ENCODE data around the gene SLC35F6. TPM values are rescaled to one million over a fixed set of nuclear protein-coding genes. Genes with fewer than 3 reads are reported as not detected.

The SLC35F6 gene
- 20.8 TPM for polyA plus RNA-seq (2012; ENCODE audit: insufficient read depth, insufficient read length, low read depth)

- no peaks in the 10 kb centered on the region for H3K4me1 ChIP-seq
- no peaks in the 10 kb centered on the region for H3K9me3 ChIP-seq
- TF ChIP-seq, protein P1, sequence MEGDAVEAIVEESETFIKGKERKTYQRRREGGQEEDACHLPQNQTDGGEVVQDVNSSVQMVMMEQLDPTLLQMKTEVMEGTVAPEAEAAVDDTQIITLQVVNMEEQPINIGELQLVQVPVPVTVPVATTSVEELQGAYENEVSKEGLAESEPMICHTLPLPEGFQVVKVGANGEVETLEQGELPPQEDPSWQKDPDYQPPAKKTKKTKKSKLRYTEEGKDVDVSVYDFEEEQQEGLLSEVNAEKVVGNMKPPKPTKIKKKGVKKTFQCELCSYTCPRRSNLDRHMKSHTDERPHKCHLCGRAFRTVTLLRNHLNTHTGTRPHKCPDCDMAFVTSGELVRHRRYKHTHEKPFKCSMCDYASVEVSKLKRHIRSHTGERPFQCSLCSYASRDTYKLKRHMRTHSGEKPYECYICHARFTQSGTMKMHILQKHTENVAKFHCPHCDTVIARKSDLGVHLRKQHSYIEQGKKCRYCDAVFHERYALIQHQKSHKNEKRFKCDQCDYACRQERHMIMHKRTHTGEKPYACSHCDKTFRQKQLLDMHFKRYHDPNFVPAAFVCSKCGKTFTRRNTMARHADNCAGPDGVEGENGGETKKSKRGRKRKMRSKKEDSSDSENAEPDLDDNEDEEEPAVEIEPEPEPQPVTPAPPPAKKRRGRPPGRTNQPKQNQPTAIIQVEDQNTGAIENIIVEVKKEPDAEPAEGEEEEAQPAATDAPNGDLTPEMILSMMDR (IDR thresholded peaks at IDR 0.05; ENCODE audit: low read depth, low read length) = no peak
- H3K4me3 ChIP-seq (ENCODE audit: low read depth, low read length) = peak within 1 kb of the TSS; percentile 94
- H3K36me3 ChIP-seq = no peaks in the 10 kb centered on the region; the same call in 1 of the 2 replicates
- H3K27me3 ChIP-seq = no peaks in the 10 kb centered on the region
- peak; percentile 90 for DNase-seq
These were observed at the start of gene SLC35F6 for GRCh38 chr2:26764078-26764887. Gene SLC35F6, plus strand, starts transcription at chr2:26764284. Its CDS starts 66 bp downstream, at chr2:26764350.

DNA sequence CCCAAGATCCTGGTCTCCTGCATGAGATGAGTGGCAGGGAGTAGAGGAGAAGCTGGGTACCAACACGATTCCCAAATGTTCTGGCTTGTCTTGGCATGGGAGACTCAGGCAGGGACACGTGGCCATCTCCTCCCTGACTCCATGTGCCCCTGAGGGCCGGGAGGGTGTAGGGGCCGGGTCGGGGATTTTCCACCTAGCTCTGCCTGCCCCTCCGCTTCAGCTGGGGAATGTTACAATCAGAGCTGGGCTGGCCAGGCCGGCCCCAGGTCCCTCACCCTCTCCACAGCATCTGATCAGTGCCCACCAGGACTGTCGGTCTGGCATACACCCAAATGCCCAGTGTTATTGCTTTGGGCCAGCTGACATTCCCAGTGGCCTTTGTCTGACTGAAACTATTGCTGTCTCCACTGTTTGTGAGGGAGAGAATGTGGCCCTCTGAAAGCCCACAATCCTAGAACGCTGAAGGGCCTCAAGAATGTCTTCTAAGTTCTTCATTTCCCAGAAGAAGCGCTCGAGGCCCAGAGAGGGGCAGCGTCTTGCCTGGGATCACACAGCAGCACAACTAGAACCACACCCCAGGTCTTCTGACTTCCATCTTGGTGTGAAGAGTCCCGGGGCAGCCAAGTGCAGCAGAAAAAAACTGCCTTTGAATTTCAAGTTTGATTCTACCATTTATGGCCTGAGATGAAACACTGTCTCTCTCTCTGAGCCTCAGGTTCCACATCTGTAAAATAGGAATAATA lies 48.4 kb upstream of the SLC35F6 start:
- no peaks in the 10 kb centered on the region for H3K36me3 ChIP-seq
- H3K4me3 ChIP-seq (ENCODE audit: low read depth, low read length) = no peak overlapping the region
- H3K4me1 ChIP-seq = peaks cover 37% of the 10 kb centered on the region
- no peak for DNase-seq
- TF ChIP-seq, protein P1 (IDR thresholded peaks at IDR 0.05; ENCODE audit: low read depth, low read length) = no peak
- H3K27me3 ChIP-seq = no peaks in the 10 kb centered on the region
- no peaks in the 10 kb centered on the region for H3K9me3 ChIP-seq

- no peaks in the 10 kb centered on the region for H3K9me3 ChIP-seq
- H3K27me3 ChIP-seq = no peaks in the 10 kb centered on the region
- no peaks in the 10 kb centered on the region for H3K36me3 ChIP-seq
- TF ChIP-seq, protein P1 (IDR thresholded peaks at IDR 0.05; ENCODE audit: low read depth, low read length) = no peak
- H3K4me3 ChIP-seq (ENCODE audit: low read depth, low read length) = no peak overlapping the region
- peaks cover 37% of the 10 kb centered on the region for H3K4me1 ChIP-seq
- no peak for DNase-seq
These were observed 47.7 kb upstream of the SLC35F6 start for GRCh38 chr2:26716340-26716739.

GRCh38 chr2:26716769-26717168 lies 47.3 kb upstream of the SLC35F6 start:
- TF ChIP-seq, protein P1 (IDR thresholded peaks at IDR 0.05; ENCODE audit: low read depth, low read length) = no peak
- Histone ChIP-seq H3K9me3 (no peaks in the 10 kb centered on the region), H3K27me3 (no peaks in the 10 kb centered on the region), H3K4me3 (ENCODE audit: low read depth, low read length) (no peak overlapping the region), H3K4me1 (peaks cover 37% of the 10 kb centered on the region), H3K36me3 (no peaks in the 10 kb centered on the region)
- no peak for DNase-seq

DNA sequence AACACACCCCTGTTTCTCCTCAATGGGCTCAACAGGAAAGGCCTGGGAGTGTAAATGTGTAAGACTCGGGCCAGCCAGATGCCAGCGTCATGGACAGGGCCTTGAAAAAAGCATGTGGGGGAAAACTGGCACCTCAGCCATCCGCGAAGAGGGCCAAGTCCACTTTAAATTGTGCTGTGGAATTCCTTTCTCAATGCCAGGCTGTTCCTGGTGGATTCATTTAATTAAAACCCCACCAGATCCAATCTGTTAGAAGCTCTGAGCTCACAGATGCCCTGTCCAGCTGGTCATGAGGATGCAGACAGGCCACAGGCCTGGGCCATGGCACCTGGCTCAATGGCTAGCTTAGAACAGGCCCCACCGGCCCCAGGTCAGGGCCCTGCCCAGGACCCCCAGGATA lies 46.7 kb upstream of the SLC35F6 start:
- no peaks in the 10 kb centered on the region for H3K27me3 ChIP-seq

More for the DNA sequence above, 46.7 kb upstream of the SLC35F6 start:
- DNase-seq = no peak
- no peak overlapping the region for H3K4me3 ChIP-seq (ENCODE audit: low read depth, low read length)
- no peaks in the 10 kb centered on the region for H3K9me3 ChIP-seq
- TF ChIP-seq, protein P1 (IDR thresholded peaks at IDR 0.05; ENCODE audit: low read depth, low read length) = no peak
- peaks cover 36% of the 10 kb centered on the region for H3K4me1 ChIP-seq
- H3K36me3 ChIP-seq = no peaks in the 10 kb centered on the region

All from BE2C (cell line).